ENCODE measurements around the gene CAPZB.
"Not testable (repeated sequence)": the region's sequence is repeated elsewhere in the genome, so short reads cannot be mapped to it uniquely, and the experiment has no call there.

CAPZB gene

GRCh38 chr1:19505693-19506457, 20.5 kb upstream of the CAPZB start:
- peak overlapping the region; percentile 79 for H3K27ac ChIP-seq
- H3K27me3 ChIP-seq: no peaks in the 10 kb centered on the region
- H3K9me3 ChIP-seq: no peaks in the 10 kb centered on the region
- H3K4me3 ChIP-seq (ENCODE audit: low read depth in 1 of 2, low read length in 1 of 2): peak overlapping the region in 1 of 2 experiments; percentile 28
- H3K36me3 ChIP-seq: no peaks in the 10 kb centered on the region
- no peak for TF ChIP-seq CTCF (IDR thresholded peaks at IDR 0.05)
- peaks cover 18 to 37% of the 10 kb centered on the region in 2 experiments for H3K4me1 ChIP-seq (ENCODE audit: control insufficient read depth in 1 of 2, insufficient read depth in 1 of 2, low read depth in 1 of 2, low read length in 1 of 2)

- no peaks in the 10 kb centered on the region for H3K9me3 ChIP-seq
- no peak for TF ChIP-seq CTCF (IDR thresholded peaks at IDR 0.05)
- H3K4me3 ChIP-seq (ENCODE audit: low read depth in 1 of 2, low read length in 1 of 2): peak overlapping the region in 1 of 2 experiments; percentile 28
- H3K27ac ChIP-seq: peak overlapping the region; percentile 79
- no peaks in the 10 kb centered on the region for H3K36me3 ChIP-seq
- H3K4me1 ChIP-seq (ENCODE audit: control insufficient read depth in 1 of 2, insufficient read depth in 1 of 2, low read depth in 1 of 2, low read length in 1 of 2): peaks cover 18 to 37% of the 10 kb centered on the region in 2 experiments
- no peaks in the 10 kb centered on the region for H3K27me3 ChIP-seq
Observed at GRCh38 chr1:19504796-19505692, 19.7 kb upstream of the CAPZB start.

- peaks cover 15 to 22% of the 10 kb centered on the region in 2 experiments for H3K4me1 ChIP-seq (ENCODE audit: control insufficient read depth in 1 of 2, insufficient read depth in 1 of 2, low read depth in 1 of 2, low read length in 1 of 2)
- H3K9me3 ChIP-seq; H3K4me3 ChIP-seq (ENCODE audit: low read depth in 1 of 2, low read length in 1 of 2); H3K36me3 ChIP-seq; H3K27me3 ChIP-seq; H3K27ac ChIP-seq: not testable (repeated sequence)
Observed at GRCh38 chr1:19502284-19502683, 16.9 kb upstream of the CAPZB start.

GRCh38 chr1:19499887-19500286, 14.5 kb upstream of the CAPZB start:
- H3K27ac ChIP-seq; H3K9me3 ChIP-seq; H3K36me3 ChIP-seq; H3K4me1 ChIP-seq (ENCODE audit: control insufficient read depth in 1 of 2, insufficient read depth in 1 of 2, low read depth in 1 of 2, low read length in 1 of 2); H3K4me3 ChIP-seq (ENCODE audit: low read depth in 1 of 2, low read length in 1 of 2); H3K27me3 ChIP-seq: not testable (repeated sequence)

- H3K4me3 ChIP-seq (ENCODE audit: low read depth in 1 of 2, low read length in 1 of 2); H3K36me3 ChIP-seq; H3K9me3 ChIP-seq; H3K4me1 ChIP-seq (ENCODE audit: control insufficient read depth in 1 of 2, insufficient read depth in 1 of 2, low read depth in 1 of 2, low read length in 1 of 2); H3K27ac ChIP-seq: not testable (repeated sequence)
- peaks cover 11% of the 10 kb centered on the region for H3K27me3 ChIP-seq
Observed at GRCh38 chr1:19497443-19497842, 12.1 kb upstream of the CAPZB start.

- Histone ChIP-seq H3K4me1 (ENCODE audit: control insufficient read depth in 1 of 2, insufficient read depth in 1 of 2, low read depth in 1 of 2, low read length in 1 of 2) (no peaks in the 10 kb centered on the region), H3K27ac (no peak overlapping the region), H3K36me3 (no peaks in the 10 kb centered on the region), H3K4me3 (ENCODE audit: low read depth in 1 of 2, low read length in 1 of 2) (no peak overlapping the region), H3K9me3 (no peaks in the 10 kb centered on the region), H3K27me3 (peaks cover 11% of the 10 kb centered on the region)
- TF ChIP-seq CTCF (IDR thresholded peaks at IDR 0.05): no peak
Observed at GRCh38 chr1:19496527-19496874, 11.2 kb upstream of the CAPZB start.

Measured in neutrophil (primary cell).